Thoracic aorta (tissue), 2 donors: Measurements from ENCODE around the gene CSF3R. TPM values are rescaled to one million over a fixed set of nuclear protein-coding genes. Genes with fewer than 3 reads are reported as not detected.

Experiments
- ATAC-seq: fragments of 150-250 bp; one replicate; pipeline ENCODE4 v1.8.0; 2017; ENCODE audit warnings: low read depth; ENCODE audit not compliant: insufficient number of reproducible peaks, low FRiP score
- DNase-seq: peaks from one replicate; pipeline ENCODE4 v3.0.0-alpha.2; 2020; ENCODE audit warnings: low spot score
- H3K27ac ChIP-seq, 2 donors: fragments of 200-600 bp; sonication (generic); 1 replicate in 1 of 2; 2 replicates in 1 of 2; pipeline ENCODE4 v1.5.1; 2016; ENCODE audit warnings: mild to moderate bottlenecking in 2 of 2, moderate library complexity in 2 of 2
- H3K27me3 ChIP-seq: fragments of 200-600 bp; sonication (generic); replicated peaks from 2 replicates; pipeline ENCODE4 v1.6.0; 2016; ENCODE audit warnings: mild to moderate bottlenecking; ENCODE audit not compliant: insufficient read depth
- H3K36me3 ChIP-seq: fragments of 200-600 bp; sonication (generic); one replicate; pipeline ENCODE4 v1.5.1; 2016
- H3K4me1 ChIP-seq, 2 donors: fragments of 200-600 bp; sonication (generic); 1 replicate in 1 of 2; 2 replicates in 1 of 2; pipeline versions ENCODE4 v1.5.1 to v1.6.0; 2016; ENCODE audit warnings: low read depth in 2 of 2, mild to moderate bottlenecking in 1 of 2; ENCODE audit not compliant: control insufficient read depth in 1 of 2
- H3K4me3 ChIP-seq: fragments of 200-600 bp; sonication (generic); 2 replicates; pipeline ENCODE4 v1.5.1; 2016; ENCODE audit warnings: mild to moderate bottlenecking
- H3K9me3 ChIP-seq: fragments of 200-600 bp; sonication (generic); 2 replicates; pipeline ENCODE4 v1.5.1; 2016
- CTCF ChIP-seq: fragments of 200-600 bp; sonication (generic); IDR thresholded peaks from one replicate; pipeline ENCODE4 v1.5.1; 2019; ENCODE audit warnings: antibody characterized with exemption
- total RNA-seq, 2 donors: library from RNA; depleted of rRNA; stranded (reverse); fragments of >200 nt; gene quantifications; one replicate each; pipeline versions ENCODE4 v1.1.0 to v1.2.3, GENCODE V29; 2016

CSF3R gene
- total RNA-seq, 2 donors from 2014 or later, result 28.6 to 43.7 TPM

- no peaks in the 10 kb centered on the region for H3K9me3 ChIP-seq
- no peaks in the 10 kb centered on the region for H3K27me3 ChIP-seq
- H3K27ac ChIP-seq, result no peak overlapping the region
- no peak overlapping the region for H3K4me3 ChIP-seq
- no peak for TF ChIP-seq CTCF
- H3K36me3 ChIP-seq, result no peaks in the 10 kb centered on the region
- DNase-seq, result no peak
- ATAC-seq, result no peak
- H3K4me1 ChIP-seq, result no peaks in the 10 kb centered on the region
Observed at GRCh38 chr1:36432616-36433015, 50.1 kb downstream of the CSF3R start.

- Histone ChIP-seq H3K36me3 (peaks cover 13% of the 10 kb centered on the region), H3K4me1 (no peaks in the 10 kb centered on the region), H3K27ac (no peak overlapping the region), H3K4me3 (no peak overlapping the region), H3K9me3 (no peaks in the 10 kb centered on the region), H3K27me3 (no peaks in the 10 kb centered on the region)
- DNase-seq, result no peak
- no peak for TF ChIP-seq CTCF
- no peak for ATAC-seq
Observed at GRCh38 chr1:36425791-36426190, 56.9 kb downstream of the CSF3R start.

GRCh38 chr1:36421649-36422048 is 61.1 kb downstream of the CSF3R start:
- H3K36me3 ChIP-seq, result peaks cover 13% of the 10 kb centered on the region
- H3K4me3 ChIP-seq, result no peak overlapping the region
- H3K27me3 ChIP-seq, result no peaks in the 10 kb centered on the region
- TF ChIP-seq CTCF, result no peak
- no peak for DNase-seq
- no peaks in the 10 kb centered on the region for H3K9me3 ChIP-seq
- no peak for ATAC-seq
- no peak overlapping the region for H3K27ac ChIP-seq
- H3K4me1 ChIP-seq, result no peaks in the 10 kb centered on the region

- peaks cover 13% of the 10 kb centered on the region for H3K36me3 ChIP-seq
Observed at GRCh38 chr1:36420836-36421317, 61.8 kb downstream of the CSF3R start.

GRCh38 chr1:36420409-36420808 is 62.3 kb downstream of the CSF3R start:
- Histone ChIP-seq H3K27me3 (no peaks in the 10 kb centered on the region), H3K36me3 (peaks cover 13% of the 10 kb centered on the region), H3K4me1 (no peaks in the 10 kb centered on the region), H3K9me3 (no peaks in the 10 kb centered on the region), H3K27ac (no peak overlapping the region), H3K4me3 (no peak overlapping the region)
- no peak for TF ChIP-seq CTCF
- no peak for ATAC-seq
- DNase-seq, result no peak

More at GRCh38 chr1:36420836-36421317, 61.8 kb downstream of the CSF3R start:
- H3K27me3 ChIP-seq, result no peaks in the 10 kb centered on the region
- ATAC-seq (peak; percentile 75), DNase-seq (no peak)
- no peaks in the 10 kb centered on the region for H3K9me3 ChIP-seq
- peak; percentile 95 for TF ChIP-seq CTCF
- H3K4me1 ChIP-seq, result no peaks in the 10 kb centered on the region
- no peak overlapping the region for H3K27ac ChIP-seq
- no peak overlapping the region for H3K4me3 ChIP-seq
